Measurements from ENCODE around the gene HSD17B12. TPM values are rescaled to one million over a fixed set of nuclear protein-coding genes. Genes with fewer than 3 reads are reported as not detected.
A peak's percentile ranks its signal among the peaks of the same experiment; 100 is the strongest.

Gene HSD17B12
- total RNA-seq (10 to 100 TPM; 32.3 to 37.1 TPM), polyA plus RNA-seq (26.3 TPM)

DNA sequence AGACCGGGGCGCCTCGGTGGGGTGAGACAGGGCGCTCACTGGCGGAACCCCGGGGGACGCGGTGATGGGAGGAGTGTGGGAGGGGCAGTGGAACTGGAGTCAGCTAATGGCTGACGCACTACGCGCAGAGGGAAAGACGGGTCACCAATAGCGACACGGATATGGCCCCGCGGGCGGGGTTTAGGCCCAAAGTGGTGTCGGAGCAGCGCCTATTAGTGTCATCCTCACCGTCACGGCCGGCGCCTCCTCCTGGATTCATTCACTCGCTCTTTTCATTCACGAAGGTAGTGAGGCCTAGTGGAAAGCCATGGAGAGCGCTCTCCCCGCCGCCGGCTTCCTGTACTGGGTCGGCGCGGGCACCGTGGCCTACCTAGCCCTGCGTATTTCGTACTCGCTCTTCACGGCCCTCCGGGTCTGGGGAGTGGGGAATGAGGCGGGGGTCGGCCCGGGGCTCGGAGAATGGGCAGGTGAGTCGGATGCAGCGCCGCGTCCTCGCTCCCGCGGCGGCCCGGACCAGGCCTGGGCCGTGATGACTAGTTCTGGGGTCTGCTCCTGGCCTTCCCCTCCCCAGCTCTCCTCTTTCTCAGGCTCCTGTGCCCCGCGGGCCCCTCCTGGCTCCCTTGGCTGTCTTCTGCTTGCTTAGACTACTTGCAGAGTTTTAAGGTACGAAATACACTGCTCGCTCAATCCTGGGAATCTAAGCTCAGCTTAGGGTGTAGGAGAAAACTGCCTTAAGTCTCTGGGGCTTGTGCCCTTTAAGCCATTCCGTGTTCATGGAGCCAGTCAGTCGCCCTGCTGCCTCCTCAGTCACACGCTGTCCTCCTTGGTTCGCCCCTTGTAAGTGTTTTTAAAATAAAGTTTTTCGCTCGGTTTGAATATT lies at the start of gene HSD17B12:
TSS of gene HSD17B12 (plus strand) at position 218 of the 880 bp plus-strand sequence. CDS start at position 308, 90 bp downstream.
- peaks cover 0 to 3% (median 0%) of the 10 kb centered on the region in 5 donors for H3K9me3 Mint-ChIP-seq
- no peaks in the 10 kb centered on the region for H3K27me3 Mint-ChIP-seq
- Histone ChIP-seq H3K27me3 (ENCODE audit: insufficient read depth, low read length, poor library complexity, severe bottlenecking) (no peaks in the 10 kb centered on the region), H3K27ac (ENCODE audit: low read depth, low read length) (peak within 1 kb of the TSS; percentile 90), H3K36me3 (ENCODE audit: insufficient read depth, low read length) (no peaks in the 10 kb centered on the region), H3K9me3 (ENCODE audit: low read length) (no peaks in the 10 kb centered on the region), H3K4me3 (ENCODE audit: low read length) (peak within 1 kb of the TSS; percentile 82), H3K4me1 (ENCODE audit: insufficient read depth, low read length) (peaks cover 10% of the 10 kb centered on the region)
- peaks cover 0 to 27% (median 3%) of the 10 kb centered on the region in 3 donors for H3K36me3 Mint-ChIP-seq
- ChIA-PET POLR2A (interaction anchor here (0.8 to 1.2 kb wide), 3 partner anchors 200 to 369 kb away, joined by 3 to 5 read pairs (median 5); partner anchors contain the start of genes ALKBH3, API5 and TTC17), CTCF (interaction anchor here (0.8 to 1.1 kb wide), 2 partner anchors 16 to 18 kb away, joined by 3 read pairs; no protein-coding TSS in a partner anchor)
- H3K4me1 Mint-ChIP-seq = peaks cover 33 to 52% (median 34%) of the 10 kb centered on the region in 3 donors
- DNase-seq = peak; percentile 98 to 99 (median 99)
- H3K4me3 Mint-ChIP-seq = peak within 1 kb of the TSS; percentile 89 to 96 (median 92)
- peak within 1 kb of the TSS; percentile 84 to 99 (median 98) for H3K27ac Mint-ChIP-seq

DNA sequence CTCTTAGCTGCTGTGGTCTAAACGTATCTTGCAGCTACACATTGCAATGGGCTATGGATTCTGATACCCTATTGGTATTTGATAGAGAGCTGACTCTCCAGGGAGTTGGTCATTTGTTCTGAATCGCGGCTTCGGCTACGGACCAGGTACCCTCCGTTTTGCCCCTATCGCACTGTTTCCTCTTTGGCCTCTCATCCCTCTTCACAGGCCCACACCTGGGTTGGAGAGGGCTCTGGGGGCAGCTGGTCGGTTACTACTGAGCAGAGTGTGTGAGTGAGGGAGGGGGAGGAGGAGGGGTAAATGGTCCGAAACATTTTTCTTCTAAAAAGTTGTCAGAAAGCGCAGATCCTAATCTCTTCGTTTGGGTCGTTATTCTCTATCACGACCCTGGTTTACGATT lies 48.8 kb upstream of the HSD17B12 start:
- H3K4me1 Mint-ChIP-seq = no peaks in the 10 kb centered on the region
- H3K4me3 Mint-ChIP-seq = no peak overlapping the region
- no peaks in the 10 kb centered on the region for H3K36me3 Mint-ChIP-seq
- H3K4me3 ChIP-seq (ENCODE audit: low read length) = no peak overlapping the region
- H3K36me3 ChIP-seq (ENCODE audit: insufficient read depth, low read length) = no peaks in the 10 kb centered on the region
- no peaks in the 10 kb centered on the region for H3K4me1 ChIP-seq (ENCODE audit: insufficient read depth, low read length)
- H3K9me3 Mint-ChIP-seq = no peaks in the 10 kb centered on the region
- no peak overlapping the region for H3K27ac Mint-ChIP-seq
- no peak for DNase-seq
- ChIA-PET CTCF (no interaction called here), POLR2A (no interaction called here)
- H3K9me3 ChIP-seq (ENCODE audit: low read length) = no peaks in the 10 kb centered on the region
- peaks cover 35 to 75% of the 10 kb centered on the region in 2 donors for H3K27me3 Mint-ChIP-seq
- H3K27ac ChIP-seq (ENCODE audit: low read depth, low read length) = no peak overlapping the region
- peaks cover 2% of the 10 kb centered on the region for H3K27me3 ChIP-seq (ENCODE audit: insufficient read depth, low read length, poor library complexity, severe bottlenecking)

DNA sequence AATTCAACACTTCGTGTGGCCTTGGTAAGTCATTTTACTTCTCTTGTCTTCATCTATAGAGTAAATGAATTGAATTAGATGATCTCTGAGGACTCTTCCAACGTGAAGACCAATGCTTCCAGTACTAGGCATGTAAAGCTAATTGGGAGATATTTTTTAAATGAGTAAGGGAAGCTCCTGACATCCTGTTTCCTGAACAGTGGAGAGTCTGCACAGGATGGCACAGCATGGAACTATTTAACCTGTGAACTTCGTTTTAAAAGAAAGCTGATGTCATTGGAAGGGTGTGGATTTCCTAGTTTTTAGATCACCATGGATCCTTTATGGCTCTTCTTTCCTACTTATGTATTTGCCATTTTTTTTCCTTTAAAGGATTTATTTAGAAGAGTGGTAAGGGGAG lies 48.4 kb upstream of the HSD17B12 start:
- Mint-ChIP-seq H3K27ac (no peak overlapping the region), H3K27me3 (peaks cover 35 to 75% of the 10 kb centered on the region in 2 donors), H3K36me3 (no peaks in the 10 kb centered on the region), H3K4me3 (no peak overlapping the region), H3K4me1 (no peaks in the 10 kb centered on the region), H3K9me3 (no peaks in the 10 kb centered on the region)
- Histone ChIP-seq H3K4me1 (ENCODE audit: insufficient read depth, low read length) (no peaks in the 10 kb centered on the region), H3K27me3 (ENCODE audit: insufficient read depth, low read length, poor library complexity, severe bottlenecking) (no peaks in the 10 kb centered on the region), H3K4me3 (ENCODE audit: low read length) (no peak overlapping the region), H3K27ac (ENCODE audit: low read depth, low read length) (no peak overlapping the region), H3K36me3 (ENCODE audit: insufficient read depth, low read length) (no peaks in the 10 kb centered on the region), H3K9me3 (ENCODE audit: low read length) (no peaks in the 10 kb centered on the region)
- DNase-seq = no peak
- ChIA-PET CTCF (no interaction called here), POLR2A (no interaction called here)

DNA sequence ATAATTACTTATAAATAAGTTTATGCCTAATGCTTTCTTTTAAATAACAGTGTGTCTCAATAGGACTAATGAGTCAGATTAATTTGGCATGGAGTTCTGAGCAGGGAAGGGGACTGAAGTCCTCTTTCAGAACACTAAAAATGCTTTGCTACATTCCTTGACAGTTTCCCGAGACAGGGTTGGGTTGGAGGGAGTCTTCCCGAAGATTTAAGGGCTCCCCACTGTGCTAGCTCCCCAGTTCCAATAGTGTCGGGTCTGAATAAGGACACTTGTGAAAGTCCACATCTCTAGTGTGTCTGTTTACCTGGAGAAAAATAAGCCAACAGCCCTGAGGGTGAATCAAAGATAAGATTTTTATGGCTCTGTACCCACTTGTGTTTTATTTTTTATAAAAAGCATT lies 41.8 kb upstream of the HSD17B12 start:
- H3K4me1 ChIP-seq (ENCODE audit: insufficient read depth, low read length) = no peaks in the 10 kb centered on the region
- no peak overlapping the region for H3K27ac ChIP-seq (ENCODE audit: low read depth, low read length)
- no peaks in the 10 kb centered on the region for H3K36me3 ChIP-seq (ENCODE audit: insufficient read depth, low read length)
- peaks cover 8% of the 10 kb centered on the region for H3K27me3 ChIP-seq (ENCODE audit: insufficient read depth, low read length, poor library complexity, severe bottlenecking)
- POLR2A ChIA-PET = no interaction called here
- Mint-ChIP-seq H3K27me3 (peaks cover 24 to 62% of the 10 kb centered on the region in 2 donors), H3K9me3 (no peaks in the 10 kb centered on the region), H3K4me1 (peaks cover 2 to 3% (median 2%) of the 10 kb centered on the region in 3 donors), H3K4me3 (no peak overlapping the region), H3K36me3 (peaks cover 0 to 1% (median 0%) of the 10 kb centered on the region in 3 donors), H3K27ac (no peak overlapping the region)
- CTCF ChIA-PET = no interaction called here
- DNase-seq = no peak
- H3K4me3 ChIP-seq (ENCODE audit: low read length) = no peak overlapping the region
- no peaks in the 10 kb centered on the region for H3K9me3 ChIP-seq (ENCODE audit: low read length)

DNA sequence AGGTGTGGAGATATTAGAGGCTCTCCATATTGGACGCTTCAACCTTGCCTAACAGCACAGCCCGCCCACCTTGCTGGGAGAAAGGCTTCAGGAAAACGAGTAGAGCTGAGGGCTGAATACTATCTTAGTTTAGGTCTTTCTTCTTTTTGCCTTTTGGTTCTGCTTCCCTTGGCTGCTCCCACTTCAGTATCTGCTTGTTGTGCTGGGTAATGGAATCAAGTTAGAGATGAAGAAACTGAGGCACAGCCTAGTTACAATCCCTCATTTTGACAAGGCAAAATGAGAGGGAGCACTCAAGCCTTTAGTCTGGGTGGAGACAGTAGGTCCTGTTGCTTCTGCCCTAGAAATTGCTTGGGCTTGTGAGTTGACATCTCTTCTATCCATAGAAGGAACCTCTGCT lies 41.3 kb upstream of the HSD17B12 start:
- Histone ChIP-seq H3K27me3 (ENCODE audit: insufficient read depth, low read length, poor library complexity, severe bottlenecking) (peaks cover 8% of the 10 kb centered on the region), H3K27ac (ENCODE audit: low read depth, low read length) (no peak overlapping the region), H3K9me3 (ENCODE audit: low read length) (no peaks in the 10 kb centered on the region), H3K4me1 (ENCODE audit: insufficient read depth, low read length) (no peaks in the 10 kb centered on the region), H3K36me3 (ENCODE audit: insufficient read depth, low read length) (no peaks in the 10 kb centered on the region), H3K4me3 (ENCODE audit: low read length) (no peak overlapping the region)
- no peak overlapping the region for H3K27ac Mint-ChIP-seq
- ChIA-PET POLR2A (no interaction called here), CTCF (no interaction called here)
- DNase-seq = no peak
- no peak overlapping the region for H3K4me3 Mint-ChIP-seq
- no peaks in the 10 kb centered on the region for H3K9me3 Mint-ChIP-seq
- H3K36me3 Mint-ChIP-seq = peaks cover 0 to 6% (median 0%) of the 10 kb centered on the region in 3 donors
- peaks cover 24 to 60% of the 10 kb centered on the region in 2 donors for H3K27me3 Mint-ChIP-seq
- H3K4me1 Mint-ChIP-seq = peaks cover 6 to 7% (median 7%) of the 10 kb centered on the region in 3 donors

DNA sequence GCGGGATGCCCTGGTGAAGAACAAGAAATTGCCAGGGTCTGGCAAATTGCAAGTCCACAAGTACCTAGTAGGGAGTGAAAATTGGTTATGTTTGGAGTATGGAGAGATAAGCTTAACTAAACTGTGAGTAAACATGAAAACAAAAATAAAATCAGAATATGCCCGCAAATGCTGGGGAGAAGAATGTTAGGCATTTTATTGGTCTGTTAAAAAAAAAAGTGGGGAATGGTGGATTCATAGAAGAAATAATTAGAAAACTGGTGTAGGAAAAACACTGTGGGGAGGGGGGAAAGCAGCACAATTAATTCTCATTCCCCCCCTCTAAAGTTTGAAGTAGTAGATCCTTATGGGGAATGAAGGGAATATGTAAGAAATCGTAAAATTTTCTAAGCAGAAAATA lies 40.6 kb upstream of the HSD17B12 start:
- peaks cover 18 to 53% of the 10 kb centered on the region in 2 donors for H3K27me3 Mint-ChIP-seq
- H3K27me3 ChIP-seq (ENCODE audit: insufficient read depth, low read length, poor library complexity, severe bottlenecking) = peaks cover 8% of the 10 kb centered on the region
- ChIA-PET POLR2A (no interaction called here), CTCF (no interaction called here)
- H3K27ac Mint-ChIP-seq = no peak overlapping the region
- no peak for DNase-seq
- H3K36me3 Mint-ChIP-seq = peaks cover 0 to 10% (median 0%) of the 10 kb centered on the region in 3 donors
- H3K9me3 Mint-ChIP-seq = no peaks in the 10 kb centered on the region
- peaks cover 5% of the 10 kb centered on the region for H3K4me1 ChIP-seq (ENCODE audit: insufficient read depth, low read length)
- peak overlapping the region in 1 of 7 donors; percentile 25 for H3K4me3 Mint-ChIP-seq
- no peak overlapping the region for H3K4me3 ChIP-seq (ENCODE audit: low read length)
- H3K4me1 Mint-ChIP-seq = peaks cover 12 to 13% (median 13%) of the 10 kb centered on the region in 3 donors
- H3K9me3 ChIP-seq (ENCODE audit: low read length) = no peaks in the 10 kb centered on the region
- H3K27ac ChIP-seq (ENCODE audit: low read depth, low read length) = no peak overlapping the region
- no peaks in the 10 kb centered on the region for H3K36me3 ChIP-seq (ENCODE audit: insufficient read depth, low read length)

DNA sequence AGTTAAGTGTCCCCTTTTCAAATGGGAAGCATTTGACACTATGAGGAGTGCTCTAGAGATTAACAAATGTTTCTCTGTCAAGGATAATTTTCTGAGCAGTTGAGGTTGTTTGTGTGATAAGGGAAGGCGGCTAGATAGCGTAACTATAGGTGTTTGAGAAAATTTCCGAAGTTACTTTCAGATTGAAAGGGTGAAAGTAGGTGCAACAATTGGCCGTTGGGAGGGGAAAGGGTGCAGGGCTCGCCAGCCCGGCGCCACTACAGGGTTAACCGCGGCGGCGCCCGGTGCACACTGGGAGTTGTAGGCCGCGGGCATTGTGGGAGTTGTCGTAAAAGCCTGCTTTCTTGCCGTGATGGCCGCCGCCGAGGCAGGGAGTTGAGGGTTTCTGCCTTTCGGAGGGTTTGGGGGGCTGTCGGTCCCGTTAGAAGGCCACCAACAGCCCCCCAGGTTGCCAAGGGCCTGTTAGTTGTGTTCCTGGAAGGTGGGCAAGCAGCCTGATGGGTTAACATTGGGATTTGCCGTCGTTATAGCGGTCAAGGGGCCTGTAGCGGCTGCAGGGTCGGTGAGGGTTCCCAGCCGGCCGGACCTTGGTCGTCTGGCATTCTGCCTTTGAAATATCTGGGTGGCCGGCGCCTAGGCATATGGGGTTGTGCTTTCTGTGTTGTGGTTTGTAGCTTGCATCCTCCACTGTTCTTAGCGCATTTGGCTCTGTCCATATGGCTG lies 36.5 kb upstream of the HSD17B12 start:
- Histone ChIP-seq H3K27ac (ENCODE audit: low read depth, low read length) (peak overlapping the region; percentile 51), H3K9me3 (ENCODE audit: low read length) (no peaks in the 10 kb centered on the region), H3K4me3 (ENCODE audit: low read length) (peak overlapping the region; percentile 69), H3K27me3 (ENCODE audit: insufficient read depth, low read length, poor library complexity, severe bottlenecking) (peaks cover 8% of the 10 kb centered on the region), H3K36me3 (ENCODE audit: insufficient read depth, low read length) (no peaks in the 10 kb centered on the region), H3K4me1 (ENCODE audit: insufficient read depth, low read length) (peaks cover 11% of the 10 kb centered on the region)
- peak; percentile 76 to 88 (median 82) for DNase-seq
- peaks cover 0 to 10% (median 0%) of the 10 kb centered on the region in 3 donors for H3K36me3 Mint-ChIP-seq
- H3K9me3 Mint-ChIP-seq = no peaks in the 10 kb centered on the region
- H3K4me1 Mint-ChIP-seq = peaks cover 18 to 29% (median 20%) of the 10 kb centered on the region in 3 donors
- peak overlapping the region; percentile 61 to 97 (median 86) for H3K27ac Mint-ChIP-seq
- peak overlapping the region; percentile 86 to 97 (median 89) for H3K4me3 Mint-ChIP-seq
- H3K27me3 Mint-ChIP-seq = peaks cover 11 to 21% of the 10 kb centered on the region in 2 donors
- POLR2A ChIA-PET = no interaction called here
- CTCF ChIA-PET = no interaction called here
